ENCODE results near the gene CDA.
"Not testable (repeated sequence)": the region's sequence is repeated elsewhere in the genome, so short reads cannot be mapped to it uniquely, and the experiment has no call there.

Gene CDA

GRCh38 chr1:20586953-20587660 lies 1.8 kb upstream of the CDA start:
- DNase-seq: no peak

- DNase-seq: no peak
Observed at GRCh38 chr1:20587661-20588053, 1.2 kb upstream of the CDA start.

GRCh38 chr1:20589331-20590278 lies 708 bp downstream of the CDA start:
- DNase-seq: peak; percentile 83

- DNase-seq: peak; percentile 52
Observed at GRCh38 chr1:20590306-20590777, 1.4 kb downstream of the CDA start.

DNA sequence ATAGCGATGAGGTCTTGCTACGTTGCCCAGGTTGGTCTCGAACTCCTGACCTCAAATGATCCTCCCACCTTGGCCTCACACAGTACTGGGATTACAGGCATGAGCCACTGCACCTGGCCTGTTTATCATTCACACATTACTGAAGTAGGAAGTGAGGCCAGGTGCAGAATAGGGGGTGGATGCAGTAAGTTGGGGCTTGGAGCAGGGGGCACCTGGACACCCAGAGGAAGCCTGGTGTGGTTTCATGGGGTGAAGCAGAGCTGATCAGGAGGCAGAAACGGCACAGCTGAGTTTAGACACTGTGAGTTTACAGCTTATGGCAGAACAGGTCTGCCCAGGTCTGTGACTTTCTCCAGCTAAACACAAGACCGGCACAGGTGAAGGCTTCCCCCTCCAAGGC lies 4.9 kb downstream of the CDA start:
- no peak for DNase-seq

- DNase-seq: no peak
Observed at GRCh38 chr1:20594746-20595145, 5.8 kb downstream of the CDA start.

DNA sequence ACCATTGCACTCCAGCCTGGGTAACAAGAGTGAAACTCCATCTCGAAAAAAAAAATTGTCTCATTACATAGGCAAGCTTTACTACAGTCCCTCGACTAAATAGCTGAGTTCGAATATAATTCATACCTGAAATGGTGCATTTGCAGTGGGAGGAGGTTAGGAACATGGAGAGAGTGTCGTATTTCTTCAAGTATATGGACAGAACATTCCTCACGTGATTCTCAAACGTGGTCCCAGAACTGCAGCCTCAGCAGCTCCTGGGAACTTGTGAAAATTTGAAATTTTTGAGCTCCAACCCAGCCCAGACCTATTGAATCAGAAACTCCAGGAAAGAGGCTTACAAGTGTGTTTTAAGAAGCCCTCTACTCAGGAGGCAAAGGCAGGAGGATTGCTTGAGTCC lies 7.2 kb downstream of the CDA start:
- DNase-seq: no peak

- no peak for DNase-seq
Observed at GRCh38 chr1:20597650-20598049, 8.8 kb downstream of the CDA start.

DNA sequence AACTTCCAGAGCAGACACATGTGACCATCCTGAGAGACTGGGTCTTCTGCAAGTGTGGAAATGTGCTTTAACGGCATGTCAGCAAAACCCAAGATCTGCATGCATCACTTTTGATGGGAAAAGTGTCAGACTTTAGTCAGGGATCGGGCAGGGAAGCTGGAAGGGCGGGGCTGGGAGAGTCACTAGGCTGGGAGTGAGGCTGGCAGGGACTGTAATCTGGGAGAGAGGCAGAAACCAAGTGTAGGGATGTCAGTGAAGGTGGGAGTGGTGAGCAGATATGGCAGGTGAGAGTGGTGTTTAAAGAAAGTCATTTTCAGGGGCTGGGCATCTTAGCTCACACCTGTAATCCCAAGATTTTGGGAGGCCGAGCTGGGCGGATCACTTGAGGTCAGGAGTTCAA lies 11.3 kb downstream of the CDA start:
- no peak for DNase-seq

DNA sequence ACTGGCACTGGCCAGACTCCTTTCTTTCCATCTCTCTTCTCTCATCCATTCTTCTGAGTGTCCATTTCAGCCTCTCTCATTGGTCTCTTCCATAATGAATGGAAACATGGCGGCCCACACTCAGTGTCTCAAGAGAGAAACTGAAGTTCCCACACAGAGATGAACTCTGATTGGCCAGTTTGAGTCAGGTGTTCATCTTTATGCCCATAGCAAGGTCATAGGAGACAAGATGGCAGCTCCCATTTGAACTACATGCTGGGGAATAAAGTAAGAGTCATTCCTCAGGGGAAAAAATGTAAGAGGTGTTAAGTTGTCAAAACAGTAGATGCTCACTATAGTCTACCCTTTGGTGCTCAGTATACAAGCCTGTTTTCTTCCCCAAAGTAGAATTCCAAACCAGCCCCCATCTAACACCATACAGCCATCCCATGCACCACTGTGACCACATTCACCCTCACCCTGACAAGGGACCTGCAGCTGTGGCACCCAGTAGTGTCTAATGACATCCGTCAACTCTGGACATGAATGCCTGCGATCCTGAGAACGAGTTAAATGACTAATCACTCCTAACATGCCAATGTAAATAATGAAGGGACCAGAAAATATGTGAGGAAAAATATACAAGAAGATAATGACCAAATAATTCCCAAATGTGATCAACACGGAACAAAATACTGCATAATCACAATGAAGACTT lies 12.4 kb downstream of the CDA start:
- DNase-seq: no peak

DNA sequence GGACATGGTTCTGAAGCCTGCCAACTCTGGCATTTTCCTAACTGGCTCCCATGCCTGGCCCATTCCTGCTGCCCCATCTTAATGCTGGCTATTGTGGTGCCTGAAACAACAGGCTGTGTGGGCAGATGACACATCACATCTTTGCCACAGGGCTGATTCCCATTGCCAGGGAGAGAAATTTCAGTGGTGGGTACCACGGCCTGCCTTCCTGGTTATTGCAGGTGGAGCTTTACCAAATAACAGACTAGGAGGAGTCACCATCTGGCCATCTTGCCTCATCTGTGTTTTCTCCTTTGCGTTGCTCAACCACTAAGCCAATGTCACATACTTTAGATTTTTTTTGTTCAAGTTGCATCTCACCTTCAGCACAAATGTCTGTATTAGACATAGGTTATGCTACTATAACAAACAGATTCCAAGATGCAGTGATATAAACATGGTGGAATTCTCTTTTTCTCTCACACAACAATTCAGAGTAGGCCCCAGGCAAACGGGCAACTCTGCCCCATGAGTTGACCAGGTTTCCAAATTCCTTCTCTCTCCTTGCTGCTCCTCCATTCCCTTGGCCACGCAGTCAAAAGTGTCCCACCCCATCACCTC lies 14.1 kb downstream of the CDA start:
- DNase-seq: no peak

- DNase-seq: peak; percentile 94
Observed at GRCh38 chr1:20603504-20604464, 14.9 kb downstream of the CDA start.

DNA sequence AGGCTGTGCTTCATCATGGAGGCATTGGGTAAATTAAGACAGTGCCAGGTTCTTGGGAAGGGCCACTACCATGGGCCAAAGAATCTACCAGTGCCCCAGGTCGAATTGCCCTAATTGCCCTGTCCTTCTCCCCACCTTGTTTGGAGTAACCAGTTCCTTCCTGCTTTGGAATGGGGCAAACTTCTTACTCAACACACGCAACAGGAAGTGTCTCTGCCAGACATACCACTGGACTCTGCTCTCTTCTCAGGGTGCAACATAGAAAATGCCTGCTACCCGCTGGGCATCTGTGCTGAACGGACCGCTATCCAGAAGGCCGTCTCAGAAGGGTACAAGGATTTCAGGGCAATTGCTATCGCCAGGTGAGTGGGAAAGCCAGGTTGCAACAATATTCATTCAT lies 15.8 kb downstream of the CDA start:
- no peak for DNase-seq

DNA sequence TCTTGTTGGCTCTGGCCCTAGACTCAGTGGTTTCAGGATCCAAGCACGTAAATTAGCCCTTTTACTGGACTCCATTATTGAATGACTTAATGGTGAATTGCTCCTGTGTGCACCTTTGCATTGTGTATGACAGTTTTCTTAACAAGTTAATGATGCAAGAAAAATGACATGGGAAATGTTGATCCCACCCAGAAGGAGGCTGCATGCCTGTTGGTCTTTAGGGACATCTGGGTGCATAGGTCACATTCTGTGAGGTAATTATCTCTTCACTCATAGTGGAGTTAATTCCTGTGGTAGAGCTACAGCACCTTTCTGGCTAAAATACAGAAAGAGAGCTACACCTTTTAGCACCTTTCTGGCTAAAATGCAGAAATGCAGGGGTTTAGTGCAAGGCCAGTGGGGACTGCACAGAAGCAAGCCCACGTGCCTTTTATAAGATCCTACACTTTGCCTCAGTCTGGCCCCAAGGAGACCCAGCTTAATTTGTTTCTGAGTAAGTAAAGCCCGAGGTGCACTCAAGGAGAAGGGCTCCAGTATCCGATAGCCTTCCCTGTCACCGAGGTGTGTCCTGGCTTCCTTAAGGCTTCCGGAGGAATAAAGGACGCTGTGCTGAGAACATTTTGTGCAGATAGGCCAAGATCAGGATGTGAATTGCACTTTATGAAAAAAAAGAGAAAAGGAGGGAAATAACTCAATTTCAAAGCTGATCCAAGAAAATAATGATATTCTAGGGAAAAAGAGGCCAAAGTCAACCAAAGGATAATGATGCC lies 18.1 kb downstream of the CDA start:
- DNase-seq: not testable (repeated sequence)

DNA sequence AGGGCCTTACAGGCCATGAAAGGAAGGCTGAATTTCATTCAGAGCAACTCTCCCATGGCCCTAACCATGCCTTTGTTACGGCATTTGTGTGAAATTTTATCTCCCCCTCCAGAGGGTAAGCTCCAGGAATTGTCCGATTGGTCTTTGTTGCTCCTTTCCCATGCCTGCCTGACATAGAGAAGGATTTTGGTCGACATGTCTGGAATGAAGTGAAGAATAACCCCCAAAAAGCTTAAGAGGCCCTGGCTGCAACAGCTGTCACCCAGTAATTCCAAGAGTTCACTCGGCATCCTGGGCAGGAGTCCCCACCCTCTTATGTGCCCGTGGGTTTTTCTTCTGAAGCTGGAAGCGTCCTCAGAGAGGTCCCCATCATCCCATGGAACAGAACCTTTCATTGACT lies 20.6 kb downstream of the CDA start:
- no peak for DNase-seq

GRCh38 chr1:20610970-20611369 lies 22.1 kb downstream of the CDA start:
- DNase-seq: no peak

GRCh38 chr1:20611652-20612051 lies 22.8 kb downstream of the CDA start:
- DNase-seq: no peak

DNA sequence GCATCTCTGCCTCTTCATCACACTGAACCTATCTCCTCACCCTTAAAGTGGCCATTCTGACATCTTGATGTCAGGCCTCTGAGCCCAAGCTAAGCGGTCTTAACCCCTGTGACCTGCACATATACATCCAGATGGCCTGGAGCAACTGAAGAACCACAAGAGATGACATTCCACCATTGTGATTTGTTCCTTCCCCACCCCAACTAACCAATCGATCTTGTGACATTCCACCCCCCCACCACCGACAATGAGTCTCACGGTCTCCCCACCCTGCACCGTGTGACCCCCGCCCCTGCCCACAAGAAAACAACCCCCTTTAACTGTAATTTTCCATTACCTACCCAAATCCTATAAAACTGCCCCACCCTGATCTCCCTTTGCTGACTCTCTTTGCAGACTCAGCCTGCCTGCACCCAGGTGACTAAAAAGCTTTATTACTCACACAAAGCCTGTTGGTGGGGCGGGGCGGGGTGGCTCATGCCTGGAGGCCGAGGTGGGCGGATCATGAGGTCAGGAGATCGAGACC lies 23.4 kb downstream of the CDA start:
- no peak for DNase-seq

DNA sequence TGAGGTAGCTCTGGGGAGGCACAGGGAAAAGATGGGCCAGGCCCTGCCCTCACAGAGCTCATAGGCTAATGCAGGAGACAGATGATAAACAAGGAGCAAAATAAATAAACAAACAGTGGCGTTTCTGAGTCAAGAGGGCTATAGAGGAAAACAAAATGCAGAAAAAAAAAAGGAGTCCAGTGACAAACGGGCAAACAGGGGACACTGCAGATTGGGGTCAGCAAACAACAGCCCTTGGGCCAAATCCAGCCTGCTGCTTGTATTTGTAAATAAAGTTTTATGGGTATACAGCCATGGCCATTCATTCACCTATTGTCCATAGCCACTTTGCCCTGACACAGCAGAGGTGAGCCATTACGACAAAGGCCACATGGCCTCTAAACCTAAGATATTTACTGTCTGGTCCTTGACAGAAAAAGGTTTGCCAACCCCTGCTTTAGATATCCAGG lies 25.3 kb downstream of the CDA start:
- DNase-seq: no peak
